T-helper 17 cell (primary cell): ENCODE results near the gene TMEM243. TPM values are rescaled to one million over a fixed set of nuclear protein-coding genes. Genes with fewer than 3 reads are reported as not detected.
"Not testable (repeated sequence)": the region's sequence is repeated elsewhere in the genome, so short reads cannot be mapped to it uniquely, and the experiment has no call there.

Source experiments
- ATAC-seq: fragments of 150-1000 bp; cut with Tn5 transposase; 2 replicates; pipeline ENCODE4 v1.10.0; 2021; ENCODE audit warnings: mild to moderate bottlenecking, moderate library complexity
- DNase-seq, 3 donors: peaks; one replicate each; pipeline versions ENCODE4 v3.0.0 to v3.0.0-alpha.2; 2020 to 2021
- H3K9me3 ChIP-seq: one replicate; pipeline ENCODE4 v1.7.0; 2013; ENCODE audit warnings: low read length, mild to moderate bottlenecking; ENCODE audit not compliant: control insufficient read depth, poor library complexity, severe bottlenecking
- H3K27ac Mint-ChIP-seq: one replicate; pipeline ENCODE4 v1.8.0; 2022; ENCODE audit warnings: mild to moderate bottlenecking, moderate library complexity, mixed read lengths
- H3K27me3 Mint-ChIP-seq: one replicate; pipeline ENCODE4 v1.8.0; 2022; ENCODE audit warnings: mixed read lengths
- H3K36me3 Mint-ChIP-seq: one replicate; pipeline ENCODE4 v1.8.0; 2022; ENCODE audit warnings: low read depth, mixed read lengths
- H3K4me1 Mint-ChIP-seq: one replicate; pipeline ENCODE4 v1.8.0; 2022; ENCODE audit warnings: mild to moderate bottlenecking, mixed read lengths
- H3K4me3 Mint-ChIP-seq: one replicate; pipeline ENCODE4 v1.8.0; 2022; ENCODE audit warnings: mild to moderate bottlenecking, moderate library complexity, mixed read lengths
- total RNA-seq, 4 donors: library from RNA in 2 of 4; stranded (reverse) in 2 of 4; gene quantifications; one replicate each; pipeline ENCODE4 v1.2.3 and lab custom pipeline; 2022 to 2026

The TMEM243 gene
- 100 to 1,000 TPM in 1 of 2 donors, 10 to 100 TPM in 1; 96.5 to 123 TPM for total RNA-seq
- 58.9 to 61.8 reads per million in 2 donors for total RNA-seq (lab: John Stamatoyannopoulos, UW)

- Mint-ChIP-seq H3K36me3 (peaks cover 4% of the 10 kb centered on the region), H3K4me3 (peak within 1 kb of the TSS; percentile 99), H3K27me3 (no peaks in the 10 kb centered on the region), H3K27ac (peak within 1 kb of the TSS; percentile 99), H3K4me1 (peaks cover 40% of the 10 kb centered on the region)
- peak; percentile 74 to 81 (median 79) for DNase-seq
- no peaks in the 10 kb centered on the region for H3K9me3 ChIP-seq
- peak; percentile 75 for ATAC-seq
Observed at GRCh38 chr7:87219545-87220025, at the start of gene TMEM243. TSS of gene TMEM243 (minus strand) at chr7:87219732. CDS start at chr7:87219503, 229 bp downstream.

DNA sequence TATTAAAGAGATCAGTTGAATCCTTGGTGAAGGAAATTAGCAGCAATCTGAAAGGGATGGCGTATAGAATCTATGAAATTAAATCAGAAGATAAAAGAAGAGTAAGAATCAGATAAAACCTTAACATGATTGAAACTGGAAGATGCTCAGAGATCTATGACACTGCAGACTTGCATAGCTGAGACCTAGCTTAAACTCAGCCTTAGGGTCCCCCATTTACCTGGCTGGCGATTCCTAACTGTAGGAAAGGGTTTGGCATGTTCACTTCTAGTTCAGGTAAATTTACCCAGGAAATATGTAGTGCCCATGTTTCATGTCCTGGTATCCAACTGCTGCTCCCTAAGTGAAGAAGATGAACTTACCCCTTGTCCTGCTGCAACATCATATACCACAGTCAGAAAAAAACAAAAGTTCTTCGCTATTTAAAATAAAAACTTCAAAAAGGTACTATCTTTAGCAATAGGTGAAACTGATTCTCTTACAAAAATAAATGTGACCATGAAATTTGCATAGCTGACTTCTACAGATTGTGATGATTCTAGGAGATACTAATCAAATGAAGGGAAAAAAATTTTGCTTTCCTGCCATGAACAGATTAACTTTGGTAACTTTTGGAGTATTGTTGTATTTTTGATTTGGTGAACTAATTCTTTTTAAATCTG, 47.8 kb upstream of the TMEM243 start:
- Mint-ChIP-seq H3K27me3 (no peaks in the 10 kb centered on the region), H3K36me3 (peaks cover 3% of the 10 kb centered on the region), H3K4me3 (no peak overlapping the region), H3K4me1 (no peaks in the 10 kb centered on the region), H3K27ac (no peak overlapping the region)
- DNase-seq, result no peak
- H3K9me3 ChIP-seq, result no peaks in the 10 kb centered on the region
- ATAC-seq, result no peak

GRCh38 chr7:87263537-87263936, 44.0 kb upstream of the TMEM243 start:
- no peaks in the 10 kb centered on the region for H3K4me1 Mint-ChIP-seq
- DNase-seq, result no peak
- H3K9me3 ChIP-seq, result no peaks in the 10 kb centered on the region
- H3K27me3 Mint-ChIP-seq, result no peaks in the 10 kb centered on the region
- no peak overlapping the region for H3K27ac Mint-ChIP-seq
- no peak for ATAC-seq
- H3K4me3 Mint-ChIP-seq, result no peak overlapping the region
- H3K36me3 Mint-ChIP-seq, result peaks cover 3% of the 10 kb centered on the region

DNA sequence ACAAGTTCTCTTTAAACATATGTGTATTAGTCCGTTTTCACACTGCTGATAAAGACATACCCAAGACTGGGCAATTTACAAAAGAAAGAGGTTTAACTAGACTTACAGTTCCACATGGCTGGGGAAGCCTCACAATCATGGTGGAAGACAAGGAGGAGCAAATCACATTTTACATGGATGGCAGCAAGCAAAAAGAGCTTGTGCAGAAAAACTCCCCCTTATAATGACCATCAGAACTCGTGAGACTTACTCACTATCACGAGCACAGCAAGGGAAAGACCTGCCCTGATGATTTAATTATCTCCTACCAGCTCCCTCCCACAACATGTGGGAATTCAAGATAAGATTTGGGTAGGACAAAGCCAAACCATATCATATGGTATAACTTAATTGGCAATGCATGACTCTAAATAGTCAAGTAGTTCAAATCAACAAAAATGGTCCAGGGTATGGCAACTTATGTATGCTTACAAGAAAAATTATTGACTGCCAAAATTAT, 34.1 kb upstream of the TMEM243 start:
- ATAC-seq (no peak), DNase-seq (no peak)
- no peaks in the 10 kb centered on the region for H3K4me1 Mint-ChIP-seq
- no peak overlapping the region for H3K27ac Mint-ChIP-seq
- no peak overlapping the region for H3K4me3 Mint-ChIP-seq
- peaks cover 21% of the 10 kb centered on the region for H3K27me3 Mint-ChIP-seq
- H3K36me3 Mint-ChIP-seq, result no peaks in the 10 kb centered on the region
- H3K9me3 ChIP-seq, result no peaks in the 10 kb centered on the region

- not testable (repeated sequence) for H3K4me3 Mint-ChIP-seq, H3K27ac Mint-ChIP-seq, DNase-seq, H3K36me3 Mint-ChIP-seq, H3K4me1 Mint-ChIP-seq, ATAC-seq, H3K9me3 ChIP-seq
- peaks cover 18% of the 10 kb centered on the region for H3K27me3 Mint-ChIP-seq
Observed at GRCh38 chr7:87245671-87246070, 26.1 kb upstream of the TMEM243 start.

DNA sequence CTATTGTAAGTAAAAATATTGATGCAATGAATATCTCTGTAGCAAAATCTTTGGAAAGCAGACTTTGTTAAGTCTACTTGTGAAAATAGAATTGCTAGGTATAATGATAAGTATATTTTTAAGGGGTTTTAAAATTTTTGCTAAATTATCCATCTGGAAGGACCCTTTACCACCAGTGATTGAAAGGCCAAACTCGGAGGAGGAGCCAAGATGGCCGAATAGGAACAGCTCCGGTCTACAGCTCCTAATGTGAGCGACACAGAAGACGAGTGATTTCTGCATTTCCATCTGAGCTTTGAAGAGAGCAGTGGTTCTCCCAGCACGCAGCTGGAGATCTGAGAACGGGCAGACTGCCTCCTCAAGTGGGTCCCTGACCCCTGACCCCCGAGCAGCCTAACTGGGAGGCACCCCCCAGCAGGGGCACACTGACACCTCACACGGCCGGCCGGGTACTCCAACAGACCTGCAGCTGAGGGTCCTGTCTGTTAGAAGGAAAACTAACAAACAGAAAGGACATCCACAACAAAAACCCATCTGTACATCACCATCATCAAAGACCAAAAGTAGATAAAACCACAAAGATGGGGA, 19.0 kb upstream of the TMEM243 start:
- H3K4me3 Mint-ChIP-seq, ATAC-seq, DNase-seq, H3K36me3 Mint-ChIP-seq, H3K4me1 Mint-ChIP-seq, H3K27ac Mint-ChIP-seq, H3K9me3 ChIP-seq: not testable (repeated sequence)
- H3K27me3 Mint-ChIP-seq, result peaks cover 37% of the 10 kb centered on the region

- H3K27me3 Mint-ChIP-seq, result peaks cover 31% of the 10 kb centered on the region
- no peak for ATAC-seq
- no peaks in the 10 kb centered on the region for H3K9me3 ChIP-seq
- H3K4me3 Mint-ChIP-seq, result no peak overlapping the region
- no peak for DNase-seq
- peaks cover 2% of the 10 kb centered on the region for H3K4me1 Mint-ChIP-seq
- H3K36me3 Mint-ChIP-seq, result no peaks in the 10 kb centered on the region
- H3K27ac Mint-ChIP-seq, result no peak overlapping the region
Observed at GRCh38 chr7:87234949-87235348, 15.4 kb upstream of the TMEM243 start.

GRCh38 chr7:87231711-87232110, 12.2 kb upstream of the TMEM243 start:
- Mint-ChIP-seq H3K27me3 (peaks cover 11% of the 10 kb centered on the region), H3K4me3 (no peak overlapping the region), H3K36me3 (peaks cover 2% of the 10 kb centered on the region), H3K27ac (no peak overlapping the region), H3K4me1 (peaks cover 3% of the 10 kb centered on the region)
- no peaks in the 10 kb centered on the region for H3K9me3 ChIP-seq
- DNase-seq (no peak), ATAC-seq (no peak)

DNA sequence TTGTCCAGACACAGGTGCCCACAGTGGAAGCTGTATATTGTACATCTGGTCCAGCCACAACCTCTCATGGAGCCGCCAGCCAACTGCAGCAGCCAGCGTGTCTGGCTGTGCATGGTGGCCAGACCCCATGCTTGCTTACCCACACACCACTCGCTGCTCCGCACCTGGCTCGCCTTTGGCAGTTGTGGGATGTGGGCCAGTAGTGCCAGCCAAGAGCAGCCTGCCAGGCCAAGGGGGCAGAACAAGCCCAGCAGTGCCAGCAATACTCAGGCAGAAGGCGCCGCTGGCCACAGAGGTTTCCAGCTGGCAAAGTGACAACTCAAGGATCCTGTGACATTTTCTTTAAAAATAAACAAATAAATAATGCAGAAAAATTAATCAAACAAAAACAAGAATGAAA, 11.7 kb upstream of the TMEM243 start:
- ATAC-seq (no peak), DNase-seq (no peak)
- H3K9me3 ChIP-seq, result no peaks in the 10 kb centered on the region
- peaks cover 13% of the 10 kb centered on the region for H3K27me3 Mint-ChIP-seq
- peaks cover 5% of the 10 kb centered on the region for H3K4me1 Mint-ChIP-seq
- no peak overlapping the region for H3K4me3 Mint-ChIP-seq
- H3K27ac Mint-ChIP-seq, result no peak overlapping the region
- H3K36me3 Mint-ChIP-seq, result peaks cover 3% of the 10 kb centered on the region

- no peak overlapping the region for H3K4me3 Mint-ChIP-seq
- ATAC-seq (no peak), DNase-seq (no peak)
- peaks cover 5% of the 10 kb centered on the region for H3K36me3 Mint-ChIP-seq
- no peaks in the 10 kb centered on the region for H3K9me3 ChIP-seq
- no peak overlapping the region for H3K27ac Mint-ChIP-seq
- peaks cover 12% of the 10 kb centered on the region for H3K27me3 Mint-ChIP-seq
- H3K4me1 Mint-ChIP-seq, result peaks cover 6% of the 10 kb centered on the region
Observed at GRCh38 chr7:87226495-87226894, 7.0 kb upstream of the TMEM243 start.

DNA sequence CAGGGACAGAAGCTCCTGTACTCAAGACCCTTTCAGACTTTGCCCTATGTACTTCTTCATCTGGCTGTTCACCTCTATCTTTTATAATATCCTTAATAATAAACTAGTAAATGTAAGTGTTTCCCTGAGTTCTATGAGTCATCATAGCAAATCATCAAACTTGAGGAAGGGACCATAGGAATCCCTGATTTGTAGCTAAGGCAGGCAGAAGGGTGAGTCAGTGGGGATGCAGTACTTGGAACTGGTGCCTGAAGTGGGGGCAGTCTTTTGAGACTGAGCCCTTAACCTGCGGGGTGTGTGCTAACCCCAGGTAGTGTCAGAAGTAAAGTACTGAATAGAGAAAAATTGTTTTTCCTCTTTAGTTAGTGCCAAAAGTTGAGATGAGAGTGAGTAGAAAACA, 6.2 kb upstream of the TMEM243 start:
- Mint-ChIP-seq H3K27me3 (peaks cover 12% of the 10 kb centered on the region), H3K36me3 (peaks cover 5% of the 10 kb centered on the region), H3K4me3 (no peak overlapping the region), H3K27ac (no peak overlapping the region), H3K4me1 (peaks cover 10% of the 10 kb centered on the region)
- DNase-seq (no peak), ATAC-seq (no peak)
- no peaks in the 10 kb centered on the region for H3K9me3 ChIP-seq

DNA sequence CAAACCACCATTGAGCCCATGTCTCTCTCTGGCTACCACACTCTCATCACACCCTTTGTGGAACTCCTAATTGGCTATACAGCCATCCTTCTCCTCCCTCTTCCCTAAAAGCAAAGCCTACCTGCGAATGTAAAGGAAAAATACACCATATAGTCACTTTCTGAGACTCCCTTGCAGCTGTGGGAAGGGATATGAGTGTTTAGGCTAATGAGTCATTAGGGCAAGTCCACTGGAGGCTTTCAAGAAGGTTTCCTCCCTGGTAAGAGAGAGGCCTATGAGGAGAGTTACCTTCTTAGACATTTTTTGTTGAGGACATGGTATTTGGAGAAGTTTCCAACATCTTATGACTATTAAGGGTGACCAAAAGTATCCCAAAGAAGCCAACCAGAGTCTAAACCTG, 4.1 kb upstream of the TMEM243 start:
- DNase-seq (no peak), ATAC-seq (no peak)
- no peaks in the 10 kb centered on the region for H3K9me3 ChIP-seq
- H3K27ac Mint-ChIP-seq, result no peak overlapping the region
- H3K4me3 Mint-ChIP-seq, result no peak overlapping the region
- H3K27me3 Mint-ChIP-seq, result peaks cover 12% of the 10 kb centered on the region
- peaks cover 25% of the 10 kb centered on the region for H3K4me1 Mint-ChIP-seq
- peaks cover 9% of the 10 kb centered on the region for H3K36me3 Mint-ChIP-seq

GRCh38 chr7:87220734-87221215, 1.2 kb upstream of the TMEM243 start:
- no peaks in the 10 kb centered on the region for H3K9me3 ChIP-seq
- Mint-ChIP-seq H3K4me3 (peak overlapping the region; percentile 99), H3K27me3 (peaks cover under 1% of the 10 kb centered on the region), H3K27ac (peak overlapping the region; percentile 99), H3K4me1 (peaks cover 36% of the 10 kb centered on the region), H3K36me3 (peaks cover 4% of the 10 kb centered on the region)
- DNase-seq (no peak), ATAC-seq (no peak)
